T-helper 1 cell (primary cell): ENCODE data around the gene CYP4F2.
"Not testable (repeated sequence)": the region's sequence is repeated elsewhere in the genome, so short reads cannot be mapped to it uniquely, and the experiment has no call there.

Experiments
- DNase-seq, 5 donors: peaks; one replicate each; pipeline ENCODE4 v3.0.0-alpha.2; 2012 to 2020
- total RNA-seq, 4 donors: gene quantifications; one replicate each; lab custom pipeline; 2026; lab: John Stamatoyannopoulos, UW

The CYP4F2 gene, protein sequence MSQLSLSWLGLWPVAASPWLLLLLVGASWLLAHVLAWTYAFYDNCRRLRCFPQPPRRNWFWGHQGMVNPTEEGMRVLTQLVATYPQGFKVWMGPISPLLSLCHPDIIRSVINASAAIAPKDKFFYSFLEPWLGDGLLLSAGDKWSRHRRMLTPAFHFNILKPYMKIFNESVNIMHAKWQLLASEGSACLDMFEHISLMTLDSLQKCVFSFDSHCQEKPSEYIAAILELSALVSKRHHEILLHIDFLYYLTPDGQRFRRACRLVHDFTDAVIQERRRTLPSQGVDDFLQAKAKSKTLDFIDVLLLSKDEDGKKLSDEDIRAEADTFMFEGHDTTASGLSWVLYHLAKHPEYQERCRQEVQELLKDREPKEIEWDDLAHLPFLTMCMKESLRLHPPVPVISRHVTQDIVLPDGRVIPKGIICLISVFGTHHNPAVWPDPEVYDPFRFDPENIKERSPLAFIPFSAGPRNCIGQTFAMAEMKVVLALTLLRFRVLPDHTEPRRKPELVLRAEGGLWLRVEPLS
- 0 reads per million in 4 donors for total RNA-seq

- DNase-seq, result no peak
These were observed at the start of gene CYP4F2 for GRCh38 chr19:15897738-15898276. Gene CYP4F2 (minus strand): TSS chr19:15898074. CDS start chr19:15897611, 463 bp downstream.

GRCh38 chr19:15945301-15945700 is 47.4 kb upstream of the CYP4F2 start:
- no peak for DNase-seq

DNA sequence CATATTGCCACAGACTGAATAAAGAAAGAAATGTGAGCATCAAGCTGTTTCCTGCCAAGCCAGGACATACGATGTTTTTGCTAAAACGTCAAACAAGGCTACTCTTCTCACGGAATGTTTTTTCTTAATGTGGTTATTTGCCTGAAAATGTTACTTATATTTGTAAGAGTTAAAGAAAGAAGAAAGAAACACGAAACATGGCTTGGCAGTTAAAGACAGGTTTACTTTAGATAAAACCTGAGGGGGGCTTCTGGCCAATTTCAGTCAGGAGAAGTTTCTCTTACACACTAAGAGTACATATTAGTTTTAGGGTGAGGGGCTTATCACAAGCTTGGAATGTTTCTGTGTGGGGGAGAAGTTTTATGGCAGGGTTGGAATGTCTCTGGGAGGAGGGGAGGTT is 46.5 kb upstream of the CYP4F2 start:
- no peak for DNase-seq

DNA sequence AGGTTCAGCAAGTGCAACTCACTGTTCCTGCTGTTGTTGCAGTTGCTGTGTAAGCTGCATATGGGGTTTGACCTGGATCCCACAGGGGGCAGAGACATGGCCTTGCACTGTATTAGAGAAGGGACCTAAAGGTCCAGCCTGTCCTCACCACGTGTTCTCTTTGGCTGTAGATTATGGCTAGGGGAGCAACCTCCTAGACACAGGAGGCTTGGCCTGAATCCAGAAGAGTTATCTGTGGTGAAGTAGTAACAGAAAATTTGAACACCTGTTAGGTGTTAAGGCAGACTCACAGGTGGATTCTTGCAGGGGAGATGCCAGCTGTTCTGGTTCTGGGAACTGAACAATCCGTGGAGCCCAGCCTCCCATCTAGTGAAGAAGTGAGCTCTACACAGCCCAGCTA is 39.9 kb upstream of the CYP4F2 start:
- DNase-seq, result no peak

GRCh38 chr19:15936950-15937349 is 39.1 kb upstream of the CYP4F2 start:
- no peak for DNase-seq

DNA sequence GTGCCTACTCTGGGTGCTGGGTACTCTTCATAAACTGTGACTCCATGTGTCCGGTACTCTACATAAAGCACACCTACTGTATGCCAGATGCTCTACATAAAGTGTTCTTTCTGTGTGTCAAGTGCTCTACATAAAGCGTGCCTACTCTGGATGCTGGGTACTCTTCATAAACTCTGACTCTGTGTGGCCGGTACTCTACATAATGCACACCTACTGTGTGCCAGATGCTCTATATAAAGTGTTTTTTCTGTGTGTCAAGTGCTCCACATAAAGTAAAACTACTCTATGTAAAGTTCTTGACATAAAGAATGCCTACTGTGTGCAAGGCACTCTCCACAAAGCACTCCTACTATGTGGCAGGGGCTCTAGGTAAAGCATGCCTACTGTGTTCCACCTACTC is 38.3 kb upstream of the CYP4F2 start:
- DNase-seq, result no peak

DNA sequence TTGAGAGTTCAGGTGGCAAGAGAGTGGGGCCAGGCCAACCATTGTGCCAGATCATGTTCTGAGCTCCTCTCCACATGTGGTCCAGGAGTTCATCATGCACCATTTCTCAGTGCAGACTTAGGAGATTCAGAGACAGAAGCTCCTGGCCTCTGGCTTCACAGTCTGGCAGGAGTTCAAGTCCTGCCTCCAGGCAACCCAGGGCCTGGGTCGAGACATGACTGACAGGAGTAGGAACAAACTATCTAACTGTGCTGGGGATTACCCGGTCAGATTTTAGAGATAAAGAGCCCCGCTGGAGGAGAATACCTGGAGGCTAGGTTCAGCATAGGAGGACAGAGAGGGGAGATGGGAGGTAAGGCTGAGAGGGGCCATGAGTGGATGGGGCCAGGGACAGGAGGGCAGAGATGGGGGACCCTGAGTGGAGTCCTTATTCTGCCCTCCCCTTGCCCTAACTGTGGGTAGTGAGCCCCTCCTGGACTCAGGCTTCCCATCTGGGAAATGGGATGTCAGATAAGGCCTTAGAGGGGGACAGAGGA is 37.4 kb upstream of the CYP4F2 start:
- DNase-seq, result no peak

DNA sequence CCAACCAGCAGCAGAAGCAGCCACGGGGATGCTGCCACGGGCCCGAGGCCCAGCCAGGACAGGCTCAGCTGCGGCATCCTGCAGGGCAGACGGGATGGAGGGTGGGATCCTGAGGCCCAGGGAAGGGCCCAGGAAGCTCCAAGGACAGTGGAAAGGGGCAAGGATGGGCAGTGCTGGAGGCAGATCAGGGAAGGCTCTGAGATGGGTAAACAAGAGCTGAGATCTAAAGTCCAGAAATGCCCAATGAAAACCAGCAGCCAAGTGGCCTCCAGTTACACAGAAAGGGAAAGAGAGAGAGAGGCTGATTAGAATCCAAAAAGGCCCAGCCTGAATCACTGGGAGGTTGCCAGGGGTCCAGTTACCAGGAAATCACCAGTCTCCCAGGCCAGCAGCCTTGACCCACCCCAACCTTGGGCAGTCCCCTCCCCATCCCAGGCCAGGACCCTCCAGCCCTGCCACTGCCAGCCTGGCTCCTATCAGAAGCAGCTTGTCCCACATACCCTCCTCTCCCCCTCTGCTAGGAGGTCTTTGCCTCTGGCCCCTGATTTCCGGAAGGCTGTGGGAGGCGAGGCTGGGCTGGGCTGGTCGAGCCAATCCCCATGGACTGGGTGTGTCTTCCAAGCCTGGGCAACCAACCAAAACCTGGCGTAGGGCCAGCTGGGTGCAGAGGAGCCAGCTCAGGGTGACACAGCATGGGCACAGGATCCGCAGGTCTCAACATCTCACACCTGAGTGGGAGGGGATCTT is 36.6 kb upstream of the CYP4F2 start, which contains the start of gene CYP4F11:
CYP4F11 (minus strand) TSS at position 198 of the 747 bp plus-strand sequence; CDS start at position 77, 121 bp downstream.
- no peak for DNase-seq

GRCh38 chr19:15933761-15934331 is 36.0 kb upstream of the CYP4F2 start:
- not testable (repeated sequence) for DNase-seq

DNA sequence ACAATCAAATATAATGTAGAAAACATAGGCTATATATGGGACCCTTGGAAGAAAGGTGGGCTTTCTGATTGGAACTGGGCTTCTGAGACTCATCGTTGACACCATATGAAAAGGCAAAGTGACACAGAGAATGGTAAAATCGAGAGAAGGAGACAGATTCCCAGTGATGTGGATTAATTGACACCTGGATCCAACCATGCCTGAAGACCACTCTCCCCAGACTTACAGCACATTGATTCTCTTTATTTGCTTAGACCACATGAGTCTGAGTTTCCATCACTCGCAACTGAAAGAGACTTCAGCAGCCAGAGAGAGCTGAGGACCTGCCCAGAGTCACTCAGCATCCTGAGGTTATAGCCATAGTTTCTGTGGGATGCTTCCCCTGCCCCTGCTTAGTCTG is 30.4 kb upstream of the CYP4F2 start:
- no peak for DNase-seq

DNA sequence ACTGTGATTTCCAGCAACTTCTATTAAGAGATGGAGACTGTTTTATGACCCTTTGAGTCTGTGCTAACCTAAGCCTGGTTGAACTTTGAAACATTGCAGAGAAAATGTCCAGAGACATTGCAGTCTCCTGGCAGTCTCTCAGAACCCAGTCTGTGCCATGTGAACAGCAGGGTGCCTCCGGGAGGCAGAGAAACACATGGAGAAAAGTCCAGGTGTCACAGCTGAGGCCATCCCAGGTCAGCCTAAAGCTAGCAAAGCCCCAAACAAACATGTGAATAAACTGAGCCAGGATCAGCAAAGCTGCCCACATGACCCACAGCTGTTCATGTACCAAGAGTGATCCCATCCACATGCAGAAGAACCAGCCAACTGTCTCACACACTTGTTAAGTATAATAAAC is 28.6 kb upstream of the CYP4F2 start:
- no peak for DNase-seq

DNA sequence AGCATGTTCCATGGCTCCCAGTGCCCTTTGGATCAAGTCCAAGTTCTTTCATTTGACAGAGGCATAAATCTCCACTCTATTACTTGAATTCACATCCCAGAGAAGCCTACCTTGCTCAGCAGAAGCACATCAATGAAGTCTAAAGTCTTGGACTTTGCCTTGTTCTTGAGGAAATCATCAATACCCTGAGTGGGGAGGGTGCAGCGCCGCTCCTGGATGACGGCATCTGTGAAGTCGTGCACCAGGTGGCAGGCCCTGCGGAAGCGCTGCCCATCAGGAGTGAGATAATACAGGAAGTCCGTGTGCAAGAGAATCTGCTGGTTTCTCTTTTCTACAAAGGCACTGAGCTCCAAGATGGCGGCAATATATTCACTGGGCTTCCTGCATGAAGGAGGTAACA is 25.8 kb upstream of the CYP4F2 start:
- DNase-seq, result no peak

- DNase-seq, result no peak
These were observed 24.1 kb upstream of the CYP4F2 start for GRCh38 chr19:15922021-15922420.

GRCh38 chr19:15919243-15919642 is 21.4 kb upstream of the CYP4F2 start:
- DNase-seq, result no peak

DNA sequence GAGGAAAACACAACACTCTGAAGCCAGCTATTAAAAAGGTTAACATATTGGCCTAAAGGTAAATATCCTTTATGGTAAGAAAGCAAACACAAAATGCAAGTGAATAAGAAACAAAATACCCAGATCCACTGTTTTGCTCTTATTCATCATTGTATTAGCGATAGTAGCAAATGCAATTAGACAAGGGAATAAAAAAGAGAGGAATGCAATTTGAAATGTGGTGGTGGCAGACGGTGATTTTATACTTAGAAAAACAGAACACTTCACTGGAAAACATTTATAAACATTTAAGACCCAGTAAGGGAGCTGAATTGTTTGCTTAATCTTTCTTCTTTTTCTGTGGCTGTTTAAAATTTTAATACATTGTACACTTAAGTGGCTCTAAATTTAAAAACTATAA is 17.2 kb upstream of the CYP4F2 start:
- no peak for DNase-seq

GRCh38 chr19:15913830-15914229 is 16.0 kb upstream of the CYP4F2 start:
- DNase-seq, result no peak

DNA sequence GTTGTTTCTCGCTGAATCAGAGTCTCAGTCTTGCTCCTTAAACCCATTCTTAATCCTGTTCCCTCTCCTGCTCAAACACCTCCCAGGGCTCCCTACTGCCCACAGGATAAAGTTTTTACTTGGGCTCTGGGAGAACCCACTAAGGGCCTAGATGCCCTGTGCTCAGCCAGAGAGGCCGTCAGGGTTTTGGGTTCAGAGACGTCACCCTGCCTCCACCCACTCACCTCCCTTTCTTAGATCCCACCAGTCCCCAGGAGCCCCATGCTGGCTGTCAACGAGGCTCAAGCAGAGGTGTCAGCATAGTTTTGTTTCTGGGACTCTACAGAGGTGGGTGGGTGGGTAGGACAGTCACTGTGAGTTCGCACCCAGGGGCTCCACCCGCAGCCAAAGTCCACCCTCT is 15.5 kb upstream of the CYP4F2 start:
- no peak for DNase-seq

DNA sequence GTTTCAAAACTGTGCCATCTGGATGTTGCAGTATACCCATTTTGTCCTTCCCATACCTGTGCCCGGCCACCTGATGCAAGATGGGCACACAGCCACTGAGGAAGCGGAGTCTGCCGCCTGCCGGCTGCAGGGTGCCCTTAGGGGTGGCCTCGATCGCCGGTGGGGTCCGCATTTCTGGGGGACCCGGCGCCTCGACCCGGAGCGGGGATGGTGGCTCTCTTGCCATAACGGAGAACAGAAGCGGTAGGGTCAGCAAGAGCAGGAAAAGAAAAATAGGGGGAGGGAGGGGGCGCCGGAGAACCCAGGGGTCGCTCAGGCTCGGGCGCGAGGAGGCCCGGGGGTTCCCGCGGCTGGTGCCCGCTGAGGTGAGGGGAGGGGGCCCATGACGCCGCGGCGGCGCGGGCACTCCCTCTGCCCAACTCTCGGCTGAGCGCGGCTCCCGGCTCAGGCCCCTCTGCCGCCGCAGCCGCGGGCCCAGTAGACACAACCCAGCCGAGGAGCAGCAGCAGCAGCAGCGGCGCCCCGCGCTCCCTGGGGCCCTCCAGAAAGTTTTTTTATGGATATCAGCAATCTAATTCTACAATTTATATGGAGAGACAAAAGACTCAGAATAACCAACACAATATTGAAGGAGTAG is 13.8 kb upstream of the CYP4F2 start:
- no peak for DNase-seq

- no peak for DNase-seq
These were observed 7.2 kb upstream of the CYP4F2 start for GRCh38 chr19:15905026-15905425.

DNA sequence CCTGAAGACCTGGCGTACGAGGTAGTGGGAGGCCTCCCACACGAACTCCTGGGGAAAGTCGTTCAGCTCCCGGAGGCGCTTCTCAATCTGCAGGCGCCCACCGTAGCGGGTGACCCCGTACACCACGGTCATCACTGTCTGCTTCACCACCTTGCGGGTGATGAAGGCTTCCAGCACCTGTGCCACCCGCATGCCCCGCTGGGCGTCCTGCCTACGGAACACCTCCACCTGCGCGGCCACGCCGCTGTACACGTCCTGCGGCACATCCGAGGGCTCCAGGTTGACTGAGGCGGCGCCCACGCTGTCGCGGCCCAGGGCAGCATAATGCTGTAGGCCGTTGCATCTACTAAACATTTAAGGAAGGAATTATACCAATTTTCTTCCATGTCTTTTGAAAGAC is 5.0 kb upstream of the CYP4F2 start:
- not testable (repeated sequence) for DNase-seq

- no peak for DNase-seq
These were observed 4.4 kb upstream of the CYP4F2 start for GRCh38 chr19:15902254-15902653.

DNA sequence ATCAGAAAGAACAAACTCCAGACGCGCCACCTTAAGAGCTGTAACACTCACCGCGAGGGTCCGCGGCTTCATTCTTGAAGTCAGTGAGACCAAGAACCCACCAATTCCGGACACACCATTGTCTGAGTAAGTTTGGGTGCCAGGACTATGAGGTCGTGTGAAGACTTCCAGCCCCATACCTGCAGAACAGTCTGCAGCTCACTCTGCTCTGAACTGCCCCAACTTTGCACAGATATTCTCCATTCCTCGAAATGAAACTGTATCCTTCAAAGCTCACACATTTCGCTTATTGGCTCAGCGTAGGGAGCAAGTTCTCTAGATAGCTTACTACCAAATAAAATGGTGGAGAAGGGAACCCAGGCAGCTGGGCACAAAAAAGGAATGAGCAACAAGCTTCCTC is 2.6 kb upstream of the CYP4F2 start:
- no peak for DNase-seq
